Measurements from ENCODE around the gene DSCAM. TPM values are rescaled to one million over a fixed set of nuclear protein-coding genes. Genes with fewer than 3 reads are reported as not detected.

Gene DSCAM
- total RNA-seq, 3 donors from 2014 or later (not counting 1 experiment from before 2014, with no cell fraction given): not detected

GRCh38 chr21:40819071-40819900 is 27.7 kb downstream of the DSCAM start:
- Mint-ChIP-seq H3K9me3 (peaks cover 6 to 8% of the 10 kb centered on the region in 2 donors), H3K4me1 (no peaks in the 10 kb centered on the region), H3K4me3 (no peak overlapping the region), H3K27me3 (ENCODE audit: low read depth in 2 of 2) (no peaks in the 10 kb centered on the region), H3K27ac (no peak overlapping the region), H3K36me3 (no peaks in the 10 kb centered on the region)
- Histone ChIP-seq H3K27me3 (ENCODE audit: control insufficient read depth, insufficient read depth, low read length) (no peaks in the 10 kb centered on the region), H3K4me3 (ENCODE audit: low read length) (no peak overlapping the region), H3K36me3 (ENCODE audit: control insufficient read depth, insufficient read depth, low read length) (no peaks in the 10 kb centered on the region), H3K9me3 (ENCODE audit: control insufficient read depth, insufficient read depth, low read length) (no peaks in the 10 kb centered on the region), H3K4me1 (ENCODE audit: control insufficient read depth, insufficient read depth, low read length) (no peaks in the 10 kb centered on the region), H3K27ac (ENCODE audit: low read length) (no peak overlapping the region)
- DNase-seq (no peak), ATAC-seq (no peak)
- TF ChIP-seq CTCF (IDR thresholded peaks at IDR 0.05): no peak
- 88% methylated on average over 6 of the region's 7 CpGs for WGBS (ENCODE audit: insufficient coverage)
- intact Hi-C loops (cut with micrococcal nuclease): no loop called here

GRCh38 chr21:40813918-40814317 is 33.0 kb downstream of the DSCAM start:
- Mint-ChIP-seq H3K36me3 (no peaks in the 10 kb centered on the region), H3K27ac (no peak overlapping the region), H3K4me1 (no peaks in the 10 kb centered on the region), H3K4me3 (no peak overlapping the region), H3K9me3 (peaks cover 4 to 5% of the 10 kb centered on the region in 2 donors), H3K27me3 (ENCODE audit: low read depth in 2 of 2) (no peaks in the 10 kb centered on the region)
- Histone ChIP-seq H3K4me3 (ENCODE audit: low read length) (no peak overlapping the region), H3K9me3 (ENCODE audit: control insufficient read depth, insufficient read depth, low read length) (no peaks in the 10 kb centered on the region), H3K27ac (ENCODE audit: low read length) (no peak overlapping the region), H3K36me3 (ENCODE audit: control insufficient read depth, insufficient read depth, low read length) (no peaks in the 10 kb centered on the region), H3K4me1 (ENCODE audit: control insufficient read depth, insufficient read depth, low read length) (no peaks in the 10 kb centered on the region), H3K27me3 (ENCODE audit: control insufficient read depth, insufficient read depth, low read length) (no peaks in the 10 kb centered on the region)
- intact Hi-C loops (cut with micrococcal nuclease): no loop called here
- WGBS (ENCODE audit: insufficient coverage): 90% methylated on average over 4 of the region's 4 CpGs
- no peak for TF ChIP-seq CTCF (IDR thresholded peaks at IDR 0.05)
- DNase-seq: no peak
- no peak for ATAC-seq

- ATAC-seq: no peak
- Histone ChIP-seq H3K4me3 (ENCODE audit: low read length) (no peak overlapping the region), H3K9me3 (ENCODE audit: control insufficient read depth, insufficient read depth, low read length) (no peaks in the 10 kb centered on the region), H3K4me1 (ENCODE audit: control insufficient read depth, insufficient read depth, low read length) (no peaks in the 10 kb centered on the region), H3K27me3 (ENCODE audit: control insufficient read depth, insufficient read depth, low read length) (no peaks in the 10 kb centered on the region), H3K36me3 (ENCODE audit: control insufficient read depth, insufficient read depth, low read length) (no peaks in the 10 kb centered on the region), H3K27ac (ENCODE audit: low read length) (no peak overlapping the region)
- Mint-ChIP-seq H3K4me3 (no peak overlapping the region), H3K36me3 (no peaks in the 10 kb centered on the region), H3K9me3 (peaks cover 4 to 12% of the 10 kb centered on the region in 2 donors), H3K27me3 (ENCODE audit: low read depth in 2 of 2) (no peaks in the 10 kb centered on the region), H3K27ac (no peak overlapping the region), H3K4me1 (no peaks in the 10 kb centered on the region)
- intact Hi-C loops (cut with micrococcal nuclease): no loop called here
- DNase-seq: no peak
- WGBS (ENCODE audit: insufficient coverage): 92% methylated on average over 7 of the region's 7 CpGs
- no peak for TF ChIP-seq CTCF (IDR thresholded peaks at IDR 0.05)
Observed at GRCh38 chr21:40809673-40810197, 37.2 kb downstream of the DSCAM start.

All from natural killer cell (primary cell).